HepG2 (cell line): ENCODE results near the gene JPH4. TPM values are rescaled to one million over a fixed set of nuclear protein-coding genes. Genes with fewer than 3 reads are reported as not detected.
"Not testable (repeated sequence)": the region's sequence is repeated elsewhere in the genome, so short reads cannot be mapped to it uniquely, and the experiment has no call there.

ENCODE experiments used
- ATAC-seq: fragments of 200-7000 bp; cut with Tn5 transposase; 3 replicates; pipeline ENCODE4 v1.9.1; 2020; ENCODE audit warnings: mild to moderate bottlenecking, moderate library complexity
- BruUV-seq: library from RNA; stranded (reverse); fragments of 400-500 nt; replicated peaks from 2 replicates; lab custom pipeline; 2021; lab: Mats Ljungman, UMichigan
- CTCF ChIA-PET: fragments of 300-600 bp; formaldehyde crosslinking; extraction: SDS; loops from one replicate; lab custom pipeline; 2021; ENCODE audit warnings: low total read pairs, inconsistent platforms, low intra/inter-chr PET ratio; lab: Yijun Ruan, JAX
- POLR2A ChIA-PET: fragments of 350-600 bp; sonication (Branson Sonifier 250); formaldehyde crosslinking; loops from one replicate; lab custom pipeline; 2020; ENCODE audit warnings: antibody characterized with exemption, inconsistent platforms; lab: Yijun Ruan, JAX
- DNase-seq: peaks from one replicate; pipeline ENCODE4 v3.0.0-alpha.2; 2015; ENCODE audit warnings: low spot score
- FAIRE-seq: peaks from 3 replicates; lab custom pipeline; 2011; peaks lifted over from hg19 to GRCh38; lab: Jason Lieb, UNC
- H2AFZ ChIP-seq: one replicate; pipeline ENCODE4 v1.6.1; 2011; ENCODE audit warnings: low read length, inconsistent platforms
- H3K27ac ChIP-seq: fragments of 300-600 bp; 3 replicates; pipeline ENCODE4 v1.8.0; 2011; ENCODE audit warnings: mixed run types, mild to moderate bottlenecking, mixed read lengths, low read length, inconsistent platforms; ENCODE audit not compliant: insufficient read depth; ENCODE audit errors: extremely low read length
- H3K27me3 ChIP-seq, 2 experiments: fragments of 200-600 bp in 1 of 2; 2 replicates in 1 of 2; 3 replicates in 1 of 2; pipeline versions ENCODE4 v1.6.0 to v1.8.0; 2011; ENCODE audit warnings: low read length in 2 of 2, mild to moderate bottlenecking in 2 of 2, moderate library complexity in 2 of 2, inconsistent platforms in 1 of 2; ENCODE audit not compliant: insufficient read depth in 2 of 2, control insufficient read depth in 1 of 2
- H3K36me3 ChIP-seq, 2 experiments: fragments of 200-600 bp in 1 of 2; replicated peaks in 1 of 2; 2 replicates in 1 of 2; 3 replicates in 1 of 2; pipeline versions ENCODE4 v1.5.1 to v1.8.0; 2011; ENCODE audit warnings: low read length in 2 of 2, inconsistent platforms in 1 of 2; ENCODE audit not compliant: insufficient read depth in 2 of 2, control insufficient read depth in 1 of 2
- H3K4me1 ChIP-seq: 2 replicates; pipeline ENCODE4 v1.5.1; 2012; ENCODE audit warnings: low read length, inconsistent platforms; ENCODE audit not compliant: insufficient read depth
- H3K4me2 ChIP-seq: 2 replicates; pipeline ENCODE4 v1.6.0; 2011; ENCODE audit warnings: low read depth, low read length, inconsistent platforms
- H3K4me3 ChIP-seq, 3 experiments: fragments of 200-600 bp in 1 of 3; sonication (generic), shearing (Covaris generic) in 1 of 3; replicated peaks in 1 of 3; 2 replicates each; pipeline ENCODE4 v1.5.1; 2011 to 2016; ENCODE audit warnings: low read length in 3 of 3, inconsistent platforms in 2 of 3, low read depth in 2 of 3, mild to moderate bottlenecking in 2 of 3, control low read depth in 1 of 3, mixed read lengths in 1 of 3; ENCODE audit not compliant: insufficient read depth in 1 of 3
- H3K79me2 ChIP-seq: one replicate; pipeline ENCODE4 v1.6.1; 2011; ENCODE audit warnings: low read length, inconsistent platforms; ENCODE audit not compliant: insufficient read depth
- H3K9ac ChIP-seq: 2 replicates; pipeline ENCODE4 v1.6.0; 2011; ENCODE audit warnings: mild to moderate bottlenecking, low read depth, low read length, inconsistent platforms; ENCODE audit not compliant: insufficient read depth
- H3K9me3 ChIP-seq: 2 replicates; pipeline ENCODE4 v1.5.1; 2012; ENCODE audit warnings: mild to moderate bottlenecking, low read length
- H4K20me1 ChIP-seq: 2 replicates; pipeline ENCODE4 v1.6.0; 2011; ENCODE audit warnings: inconsistent platforms, mild to moderate bottlenecking, low read length, moderate library complexity; ENCODE audit not compliant: insufficient read depth
- MTA1 ChIP-seq: sonication (generic); formaldehyde crosslinking; IDR thresholded peaks from 2 replicates; pipeline ENCODE4 v1.4.0; 2020; ENCODE audit warnings: missing genetic modification reagents, mild to moderate bottlenecking, borderline replicate concordance
- ZBTB44 ChIP-seq: sonication (generic); formaldehyde crosslinking; IDR thresholded peaks from 2 replicates; pipeline ENCODE4 v1.4.0; 2020; ENCODE audit warnings: missing genetic modification reagents
- ZNF256 ChIP-seq: sonication (generic); formaldehyde crosslinking; conservative IDR thresholded peaks from 2 replicates; pipeline ENCODE4 v1.4.0; 2020; ENCODE audit warnings: missing genetic modification reagents
- WGBS: methylation state at CpG from one replicate; pipeline ENCODE4 v1.1.6; 2017; ENCODE audit warnings: low lambda C conversion rate; 5-methylcytosine and 5-hydroxymethylcytosine counted together
- in situ Hi-C: cut with HindIII; loops from 2 replicates; pipeline ENCODE4 v1.10.0; 2017; ENCODE audit warnings: low pct_unique_long_range_greater_than_20kb; ENCODE audit not compliant: extremely low pct_ligation_motif_present
- intact Hi-C: fragments of 100-400 bp; cut with micrococcal nuclease; formaldehyde crosslinking; loops from one replicate; pipeline ENCODE4 v1.10.0; 2022; ENCODE audit not compliant: unreplicated experiment
- polyA plus RNA-seq, 8 experiments: library from polyadenylated mRNA; depleted of rRNA in 3 of 8; stranded (reverse) in 7 of 8; unstranded in 1 of 8; fragments of >200 nt; fragmentation: Illumina TruSeq in 4 of 8; extraction: Trizol in 4 of 8; gene quantifications; 2 replicates each; pipeline versions ENCODE4 v1.2.1 to v1.2.3, GENCODE V29; 2011 to 2016; ENCODE audit warnings: low read depth in 4 of 8, missing spikeins in 1 of 8, mixed read lengths in 1 of 8; ENCODE audit not compliant: insufficient read depth in 1 of 8
- total RNA-seq, 5 experiments: library from RNA; depleted of rRNA; stranded (reverse); fragments of >200 nt; fragmentation: Illumina TruSeq; extraction: Trizol; gene quantifications; 2 replicates each; pipeline ENCODE4 v1.2.3, GENCODE V29; 2016; ENCODE audit warnings: low read depth in 1 of 5

The JPH4 gene
- total and polyA plus RNA-seq, 2 of the 13 experiments (the other 11 are each of a cell fraction or from before 2014, with no cell fraction given), result 0.08 to 0.22 TPM

- POLR2A ChIA-PET, result interaction anchor here (1.0 to 3.5 kb wide), 4 partner anchors 9 to 442 kb away, joined by 3 to 17 read pairs (median 4); partner anchors contain the start of genes ACIN1, C14orf119 and THTPA
- peak; percentile 40 for ATAC-seq
- DNase-seq, result no peak
- 56% methylated on average over 13 of the region's 13 CpGs for WGBS
- Histone ChIP-seq H3K27me3 (no peaks in the 10 kb centered on the region), H3K4me2 (no peak overlapping the region), H3K9me3 (no peaks in the 10 kb centered on the region), H3K4me1 (no peaks in the 10 kb centered on the region), H2AFZ (no peak overlapping the region), H3K79me2 (no peaks in the 10 kb centered on the region), H3K27ac (no peak overlapping the region), H3K4me3 (no peak overlapping the region), H3K36me3 (no peaks in the 10 kb centered on the region), H4K20me1 (no peaks in the 10 kb centered on the region), H3K9ac (no peak overlapping the region)
- no TSS peak for BruUV-seq
- in situ Hi-C loops (no loop called here), intact Hi-C loops (loop anchor here (2.0 kb wide), 1 partner anchor 45 kb away; no protein-coding TSS in a partner anchor)
- CTCF ChIA-PET, result interaction anchor here (3.0 kb wide), 1 partner anchor 59 kb away, joined by 58 read pairs; no protein-coding TSS in a partner anchor
- no peak for FAIRE-seq
- TF ChIP-seq MTA1 (CRISPR knock-in tag) (0 out of 2 replicates have a peak, but pooled peaks have one; percentile 12), ZNF256 (CRISPR knock-in tag) (no peak), ZBTB44 (CRISPR knock-in tag) (no peak)
These were observed 41.1 kb downstream of the JPH4 start for GRCh38 chr14:23537351-23538049.

GRCh38 chr14:23536906-23537305 lies 41.7 kb downstream of the JPH4 start:
- H2AFZ ChIP-seq, H3K4me3 ChIP-seq, ATAC-seq, DNase-seq, CTCF ChIA-PET, H4K20me1 ChIP-seq, in situ Hi-C loops, H3K4me2 ChIP-seq, FAIRE-seq, H3K9me3 ChIP-seq, H3K36me3 ChIP-seq, H3K9ac ChIP-seq, H3K4me1 ChIP-seq, H3K27ac ChIP-seq, intact Hi-C loops, H3K79me2 ChIP-seq, BruUV-seq, H3K27me3 ChIP-seq: not testable (repeated sequence)
- WGBS, result 79% methylated on average over 6 of the region's 6 CpGs
- POLR2A ChIA-PET, result interaction anchor here (1.2 to 3.5 kb wide), 2 partner anchors 9 to 19 kb away, joined by 4 to 17 read pairs; partner anchors contain the start of gene THTPA
